Stimulated activated CD4-positive, alpha-beta T cell treated with anti-CD3 and anti-CD28 coated beads, Interleukin-12 subunit alpha, Interleukin-12 subunit beta, amount 100 ng/mL, for 4 hours (primary cell): Measurements from ENCODE around the gene C1orf56.

Experiments
- DNase-seq: peaks from one replicate; pipeline ENCODE4 v3.0.0-alpha.2; 2020

Gene C1orf56, protein sequence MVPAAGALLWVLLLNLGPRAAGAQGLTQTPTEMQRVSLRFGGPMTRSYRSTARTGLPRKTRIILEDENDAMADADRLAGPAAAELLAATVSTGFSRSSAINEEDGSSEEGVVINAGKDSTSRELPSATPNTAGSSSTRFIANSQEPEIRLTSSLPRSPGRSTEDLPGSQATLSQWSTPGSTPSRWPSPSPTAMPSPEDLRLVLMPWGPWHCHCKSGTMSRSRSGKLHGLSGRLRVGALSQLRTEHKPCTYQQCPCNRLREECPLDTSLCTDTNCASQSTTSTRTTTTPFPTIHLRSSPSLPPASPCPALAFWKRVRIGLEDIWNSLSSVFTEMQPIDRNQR

GRCh38 chr1:151047591-151047924 is at the start of gene C1orf56:
C1orf56 (plus strand) TSS chr1:151047751; CDS start chr1:151047848, 97 bp downstream.
- peak; percentile 57 for DNase-seq

DNA sequence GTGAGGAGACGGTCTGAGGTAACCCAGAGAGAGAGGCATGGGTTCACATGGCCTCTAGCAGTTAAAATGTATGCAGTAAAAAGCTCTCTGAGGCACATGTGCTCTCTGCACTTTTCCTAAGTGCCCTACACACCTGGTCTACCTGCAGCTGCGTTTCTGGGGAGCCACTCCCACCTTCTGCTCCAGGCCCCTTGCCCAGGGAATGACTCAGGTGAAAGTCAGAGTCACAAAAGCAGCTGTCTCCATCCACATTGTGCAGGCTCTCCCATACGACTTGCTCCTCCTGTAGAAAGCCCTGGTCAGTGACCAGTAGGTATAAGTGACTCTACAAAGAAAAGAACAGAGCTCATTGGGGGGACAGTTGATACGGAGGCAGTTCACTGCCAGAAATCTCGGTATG is 49.6 kb upstream of the C1orf56 start:
- DNase-seq: no peak

DNA sequence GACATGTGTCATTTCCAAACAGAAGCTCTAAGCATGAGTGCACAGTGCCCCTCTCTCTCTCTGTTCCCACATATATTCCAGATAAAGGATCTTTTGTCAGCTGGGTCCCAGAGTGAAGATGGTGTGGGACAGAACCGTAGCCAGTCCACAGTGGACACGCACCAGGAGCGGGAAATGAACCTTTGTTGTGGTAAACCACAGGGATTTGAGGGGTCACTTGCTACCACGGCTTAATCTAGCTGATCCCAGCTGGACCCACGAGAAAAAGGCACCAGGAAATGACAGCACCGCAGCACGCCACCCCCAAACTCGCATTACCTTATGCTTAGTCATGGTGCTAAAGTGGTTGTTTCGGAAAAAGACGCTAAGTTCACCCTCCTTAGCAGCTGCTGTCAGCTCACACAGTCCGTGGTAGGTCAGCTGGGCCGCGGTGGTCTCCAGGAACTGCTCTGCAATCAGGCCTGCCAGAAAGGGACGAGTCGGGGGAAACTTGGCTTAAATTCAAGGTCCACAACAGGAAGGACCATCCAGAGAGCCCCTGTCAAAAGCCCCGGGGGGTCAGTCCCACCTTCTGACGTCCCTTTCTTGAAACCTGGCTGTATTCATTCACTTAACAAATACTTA is 48.4 kb upstream of the C1orf56 start:
- no peak for DNase-seq

- DNase-seq: no peak
Measured at GRCh38 chr1:150999926-151000325, 47.6 kb upstream of the C1orf56 start.

DNA sequence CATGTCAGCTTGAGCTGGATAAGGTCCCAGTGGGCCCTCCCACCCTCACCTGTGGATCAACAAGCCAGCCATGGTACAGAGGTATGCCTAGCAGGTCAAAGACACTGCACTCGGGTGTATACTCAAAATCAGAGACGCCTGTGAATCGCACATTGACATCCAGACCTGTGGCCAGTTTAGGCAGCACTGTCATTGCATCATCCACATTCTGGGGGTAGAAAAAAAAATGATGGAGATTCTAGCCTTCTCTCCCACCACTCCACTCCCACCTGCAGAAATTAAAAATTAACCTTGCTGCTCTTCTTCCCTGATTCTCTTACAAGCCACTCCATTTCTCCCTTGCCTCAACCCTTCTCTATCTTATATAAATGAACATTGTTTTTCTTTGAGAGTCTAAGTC is 47.1 kb upstream of the C1orf56 start:
- no peak for DNase-seq

DNA sequence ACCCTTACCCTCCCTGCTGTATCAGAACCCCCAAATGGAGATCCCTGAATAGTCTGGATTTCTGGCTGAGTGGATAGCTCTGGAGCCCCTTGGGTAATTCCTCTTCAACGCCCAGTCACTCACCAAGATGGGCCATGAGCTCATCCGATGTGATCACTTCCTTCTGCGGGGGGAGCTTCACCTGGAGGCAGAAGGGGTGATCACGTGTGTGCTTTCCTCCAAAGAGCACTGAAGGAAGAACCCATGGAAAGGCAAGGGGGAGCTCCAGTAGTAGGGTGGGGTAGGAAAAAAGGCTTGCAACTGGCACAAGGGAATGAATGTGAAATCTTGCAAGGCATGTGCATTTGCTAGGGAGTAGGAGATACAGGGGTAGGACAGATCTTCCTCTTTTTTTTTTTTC is 45.9 kb upstream of the C1orf56 start:
- no peak for DNase-seq

GRCh38 chr1:151002051-151002450 is 45.5 kb upstream of the C1orf56 start:
- DNase-seq: no peak

GRCh38 chr1:151002611-151003010 is 44.9 kb upstream of the C1orf56 start:
- DNase-seq: no peak

DNA sequence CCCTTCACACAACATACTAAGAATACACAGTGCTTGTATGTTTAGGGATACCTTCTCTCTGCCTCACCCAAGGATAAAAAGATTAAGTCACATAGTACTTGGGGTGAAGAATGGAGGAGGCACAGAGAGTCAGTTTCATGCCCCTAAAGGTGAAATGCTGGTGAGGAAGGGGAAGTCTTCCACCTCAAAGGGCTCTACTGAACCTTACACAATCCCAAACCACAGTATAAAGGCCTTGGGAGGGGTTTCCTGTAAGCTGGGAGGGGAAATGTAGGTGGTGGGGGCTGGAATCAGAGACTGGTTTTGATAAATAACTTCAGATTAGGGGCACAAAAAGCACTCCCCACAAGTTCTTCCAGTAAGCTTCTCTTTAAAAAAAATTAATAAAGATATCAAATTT is 44.4 kb upstream of the C1orf56 start:
- DNase-seq: no peak

DNA sequence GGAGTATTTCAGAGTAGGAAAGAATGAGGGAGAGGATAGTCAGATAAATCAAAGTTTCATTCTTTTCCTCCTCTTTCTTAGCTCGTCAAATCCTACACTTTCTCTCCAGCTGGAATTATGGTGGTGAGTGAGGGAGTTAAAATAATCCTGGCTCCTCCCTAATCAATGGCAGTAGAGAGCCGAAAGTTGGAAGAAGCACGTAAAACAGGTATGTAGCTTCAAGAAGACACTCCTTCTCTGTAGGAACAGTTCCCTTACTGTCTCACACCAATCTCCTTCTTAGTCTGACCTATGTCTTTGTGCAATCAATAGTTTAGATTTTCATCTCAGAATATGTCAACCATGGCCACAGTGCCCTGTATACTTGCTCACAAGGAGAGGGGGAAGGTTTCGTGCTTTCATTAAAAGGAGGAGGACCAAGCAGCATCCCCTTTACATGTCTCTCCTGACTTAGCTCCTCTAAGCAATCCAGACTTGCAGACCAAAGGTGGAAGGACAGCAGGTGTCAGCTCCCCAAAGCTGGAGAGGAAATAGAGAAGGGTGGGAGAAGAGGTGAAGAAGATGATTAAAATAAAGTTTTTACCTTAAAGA is 41.7 kb upstream of the C1orf56 start:
- DNase-seq: no peak

DNA sequence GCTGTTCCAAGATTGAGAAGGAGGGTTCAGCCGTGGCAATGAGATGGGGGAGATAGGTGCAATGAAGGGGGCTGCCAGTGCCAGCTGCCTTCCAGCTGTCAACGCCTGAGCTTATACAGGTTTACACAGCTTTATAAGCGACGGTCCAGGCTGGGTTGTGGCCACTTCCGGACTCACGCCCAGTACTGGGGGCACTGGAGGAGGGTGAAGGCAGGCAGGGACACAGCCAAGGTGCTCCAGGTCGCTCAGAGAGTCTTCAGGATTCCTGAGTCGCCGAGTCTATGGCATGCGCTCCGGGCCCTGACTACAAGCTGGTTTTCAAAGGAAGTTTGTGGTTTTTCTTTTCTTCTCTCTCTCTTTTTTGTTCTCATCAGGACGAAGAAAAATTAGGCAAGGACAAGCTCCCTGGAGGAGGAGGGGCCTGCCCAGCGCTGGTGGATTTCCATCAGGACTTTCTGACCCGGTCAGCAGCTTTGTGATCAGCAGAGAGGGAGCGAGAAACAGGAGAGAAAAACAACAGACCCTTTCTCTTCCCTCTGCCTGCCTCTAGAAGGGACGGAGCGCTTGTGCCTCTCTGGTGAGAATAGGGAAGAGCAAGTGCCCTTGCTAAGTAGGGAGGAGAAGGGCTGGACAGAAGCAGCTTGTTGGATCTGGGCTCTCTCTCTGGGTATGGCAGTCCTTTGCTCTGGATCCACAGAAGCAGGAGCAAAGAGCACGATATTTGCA is 41.1 kb upstream of the C1orf56 start, which contains the start of gene MINDY1:
MINDY1 (minus strand) TSS at position 576 of the 726 bp plus-strand sequence. CDS start 4,285 bp downstream, outside the sequence.
- no peak for DNase-seq

GRCh38 chr1:151007853-151008243 is 39.7 kb upstream of the C1orf56 start:
- DNase-seq: no peak

DNA sequence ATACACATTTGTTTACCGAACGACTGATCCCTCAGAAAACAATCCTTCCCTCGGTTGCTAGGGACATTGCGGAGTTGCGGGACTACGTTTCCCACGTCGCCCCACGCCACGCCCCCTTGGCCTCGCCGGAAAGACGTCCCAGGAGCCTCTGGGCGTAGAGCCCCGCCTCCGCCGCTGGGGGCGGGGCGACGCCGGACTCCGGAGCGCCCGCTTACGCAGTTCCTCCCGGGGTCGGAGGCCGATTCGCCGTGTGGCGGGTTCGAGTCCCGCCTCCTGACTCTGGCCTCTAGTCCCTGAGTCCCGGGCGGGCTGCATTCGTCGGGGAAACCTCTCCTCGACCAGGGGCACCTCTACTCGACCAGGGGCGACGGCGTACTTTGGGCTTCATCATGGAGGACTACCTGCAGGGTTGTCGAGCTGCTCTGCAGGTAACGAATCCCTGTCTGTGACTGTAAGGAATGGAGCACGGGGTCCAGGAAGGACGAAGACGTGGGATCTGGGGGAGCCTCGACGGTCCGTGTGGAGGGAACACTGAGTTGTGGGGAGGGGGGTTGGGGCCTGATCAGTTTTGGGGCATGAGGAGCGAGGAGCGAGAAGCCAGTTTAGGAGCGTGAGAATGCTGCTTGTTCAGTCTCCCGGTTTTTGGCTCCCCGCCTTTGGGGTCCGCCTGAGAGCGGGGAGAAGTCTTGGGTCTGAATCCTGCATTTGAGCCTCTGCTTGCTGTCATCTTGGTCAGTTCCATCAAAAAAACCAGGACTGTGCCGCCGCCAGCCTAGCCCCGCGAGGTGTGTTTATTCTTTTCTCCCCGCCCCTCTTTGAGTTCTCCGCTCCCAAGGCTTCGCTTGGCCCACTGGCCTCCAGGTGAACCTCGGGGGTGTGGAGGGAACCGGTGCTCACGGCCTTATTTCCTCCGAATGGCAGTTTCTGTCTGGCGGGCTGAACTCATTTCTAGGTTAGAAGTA is 39.0 kb upstream of the C1orf56 start, which contains the start of gene PRUNE1:
PRUNE1 (plus strand) TSS at position 206 of the 962 bp plus-strand sequence; CDS start at position 390, 184 bp downstream.
- peak; percentile 96 for DNase-seq

DNA sequence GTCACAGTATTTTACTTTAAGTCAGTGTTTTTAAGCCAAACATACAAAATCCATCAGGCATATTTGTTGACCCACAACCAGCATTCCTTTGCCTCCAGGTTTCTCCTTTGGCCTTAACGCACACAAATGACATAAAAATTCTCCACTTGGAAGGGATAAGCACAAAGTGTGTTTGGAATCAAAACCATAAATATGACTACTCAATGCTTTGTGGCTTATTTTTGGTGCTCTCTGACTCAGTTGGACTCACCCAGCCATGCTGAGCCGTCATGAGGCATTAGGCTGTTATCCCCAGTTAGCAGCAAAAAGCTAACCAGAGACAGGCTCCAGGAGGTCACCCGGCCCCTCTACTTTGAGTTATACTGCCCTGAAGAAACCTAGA is 38.4 kb upstream of the C1orf56 start:
- no peak for DNase-seq

DNA sequence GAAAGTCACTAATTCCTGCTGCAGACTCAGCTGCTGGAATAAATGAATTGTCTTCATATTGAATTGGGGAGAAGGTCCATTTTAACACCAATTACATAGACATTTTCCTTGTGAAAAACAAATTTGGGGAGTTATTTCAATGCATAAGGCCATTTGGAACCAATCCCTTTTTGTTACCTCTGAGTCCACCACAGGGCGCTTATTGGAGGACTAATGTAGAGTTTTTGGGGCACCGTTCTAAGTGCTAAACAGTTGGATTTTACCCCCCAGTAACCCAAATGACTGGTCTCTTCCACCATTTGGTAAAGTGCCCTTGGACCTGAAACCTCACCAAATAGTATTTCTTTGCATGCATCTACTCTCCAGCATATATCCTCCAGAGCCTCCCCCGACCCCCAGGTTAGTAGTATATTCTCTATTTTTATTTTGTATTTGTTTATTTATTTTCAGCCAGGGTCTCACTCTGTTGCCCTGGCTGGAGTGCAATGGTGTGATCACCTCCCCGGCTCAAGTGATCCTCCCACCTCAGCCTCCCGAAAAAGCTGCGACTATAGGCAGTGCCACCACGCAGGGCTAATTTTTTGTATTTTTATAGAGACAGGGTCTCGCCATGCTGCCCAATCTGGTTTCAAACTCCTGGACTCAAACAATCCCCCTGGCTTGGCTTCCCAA is 37.7 kb upstream of the C1orf56 start:
- no peak for DNase-seq

GRCh38 chr1:151010346-151010726 is 37.2 kb upstream of the C1orf56 start:
- DNase-seq: no peak

GRCh38 chr1:151011154-151011850 is 36.2 kb upstream of the C1orf56 start:
- DNase-seq: no peak

DNA sequence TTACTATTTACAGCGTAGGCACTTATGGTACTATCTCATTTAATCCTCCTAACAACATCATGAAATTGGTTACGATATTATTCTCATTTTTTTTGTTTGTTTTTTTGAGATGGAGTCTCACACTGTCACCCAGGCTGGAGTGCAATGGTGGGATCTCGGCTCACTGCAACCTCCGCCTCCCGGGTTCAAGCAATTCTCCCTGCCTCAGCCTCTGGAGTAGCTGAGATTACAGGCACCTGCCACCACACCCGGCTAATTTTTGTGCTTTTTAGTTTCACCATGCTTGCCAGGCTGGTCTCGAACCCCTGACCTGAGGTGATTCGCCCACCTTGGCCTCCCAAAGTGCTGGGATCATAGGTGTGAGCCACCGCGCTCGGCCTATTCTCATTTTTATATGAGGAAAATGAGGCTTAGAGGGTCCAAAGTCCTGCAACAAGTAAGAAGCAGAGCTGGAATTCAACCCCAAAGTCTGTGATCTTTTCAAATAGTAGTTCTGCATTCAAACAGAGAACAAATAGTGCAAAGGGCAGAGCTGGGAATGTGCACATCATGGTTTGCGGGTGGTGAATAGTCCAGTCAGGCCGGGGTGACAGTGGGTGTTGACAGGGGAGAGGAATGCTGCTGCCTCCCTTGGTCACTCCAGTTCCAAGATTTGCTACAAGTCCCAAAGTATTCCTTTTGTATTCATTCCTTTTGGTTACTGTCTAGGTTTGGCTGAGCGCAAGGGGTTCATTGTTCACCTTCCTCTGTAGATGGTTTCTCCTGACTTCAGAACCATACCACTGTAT is 34.7 kb upstream of the C1orf56 start:
- DNase-seq: no peak

DNA sequence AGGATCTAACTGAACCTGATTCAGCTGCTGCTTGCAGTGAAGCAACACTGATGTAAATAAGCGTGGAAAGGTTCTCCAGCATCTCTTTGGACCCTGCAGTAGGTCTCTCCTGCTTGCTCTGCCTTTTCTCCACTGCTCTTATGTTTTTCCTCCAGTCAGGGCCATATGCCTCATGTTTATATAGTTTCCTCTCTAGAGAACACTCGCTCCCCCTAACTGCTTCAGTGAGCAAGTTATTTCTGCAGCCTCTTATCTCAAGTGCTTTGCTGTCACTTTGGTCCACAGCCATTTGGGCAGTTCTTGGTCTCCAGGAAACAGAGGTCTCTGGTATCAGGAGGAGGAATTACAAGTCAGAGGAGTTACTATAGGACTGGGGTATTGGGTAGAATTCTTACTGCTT is 34.0 kb upstream of the C1orf56 start:
- no peak for DNase-seq

GRCh38 chr1:151024540-151025146 is 22.9 kb upstream of the C1orf56 start:
- DNase-seq: peak; percentile 76
